DMS114 treated with DMSO at 0.1 percent for 48 hours (cell line): Measurements from ENCODE around the gene KAZALD1.

Experiments
- DNase-seq: peaks from one replicate; lab custom pipeline; 2025; ENCODE audit not compliant: unreplicated experiment; lab: John Stamatoyannopoulos, UW

Gene KAZALD1

DNA sequence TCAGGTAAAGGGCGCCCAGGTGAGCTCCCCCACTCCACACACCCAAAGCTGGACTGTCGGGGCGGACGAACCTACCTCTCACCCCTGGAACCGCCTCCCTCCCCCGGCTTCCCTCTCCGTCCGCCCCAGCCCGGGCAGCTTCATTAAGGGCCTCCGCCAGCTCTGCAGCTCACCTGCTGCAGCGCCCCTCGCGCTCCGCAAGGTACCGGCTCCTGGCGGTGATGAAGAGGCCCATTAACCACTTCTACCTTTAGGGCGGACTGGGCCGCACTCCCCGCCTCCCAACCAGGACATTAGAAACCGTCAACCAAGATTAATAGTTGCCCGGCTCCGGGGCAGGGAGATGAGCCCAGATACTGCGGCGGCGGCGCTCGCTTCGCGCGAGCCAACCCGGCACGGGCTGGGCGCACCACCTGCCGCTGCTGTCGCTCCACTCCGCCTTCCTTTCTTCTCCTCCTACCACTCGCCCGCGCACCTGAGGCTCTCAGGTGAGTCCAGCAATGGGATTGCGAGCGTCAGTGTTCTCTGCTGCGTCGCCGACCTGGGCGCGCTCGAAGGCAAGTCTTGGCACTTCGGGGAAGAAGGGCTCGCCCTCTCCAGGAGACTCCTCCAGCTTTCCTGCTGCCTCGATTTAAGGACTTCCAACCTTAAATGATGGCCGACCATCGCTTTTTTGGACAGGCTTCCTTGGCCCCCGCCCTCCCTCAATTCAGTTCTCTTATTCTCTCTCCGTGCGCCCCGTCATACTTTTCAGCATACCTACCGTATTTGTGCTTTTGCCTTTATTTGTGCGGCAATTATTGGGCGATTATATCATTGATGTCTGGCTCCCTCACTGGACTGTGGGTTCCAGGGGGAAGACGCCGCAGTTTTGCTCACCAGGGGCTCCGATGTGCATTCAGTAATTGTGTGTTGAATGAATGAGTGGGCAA is 13.6 kb upstream of the KAZALD1 start:
- no peak for DNase-seq

DNA sequence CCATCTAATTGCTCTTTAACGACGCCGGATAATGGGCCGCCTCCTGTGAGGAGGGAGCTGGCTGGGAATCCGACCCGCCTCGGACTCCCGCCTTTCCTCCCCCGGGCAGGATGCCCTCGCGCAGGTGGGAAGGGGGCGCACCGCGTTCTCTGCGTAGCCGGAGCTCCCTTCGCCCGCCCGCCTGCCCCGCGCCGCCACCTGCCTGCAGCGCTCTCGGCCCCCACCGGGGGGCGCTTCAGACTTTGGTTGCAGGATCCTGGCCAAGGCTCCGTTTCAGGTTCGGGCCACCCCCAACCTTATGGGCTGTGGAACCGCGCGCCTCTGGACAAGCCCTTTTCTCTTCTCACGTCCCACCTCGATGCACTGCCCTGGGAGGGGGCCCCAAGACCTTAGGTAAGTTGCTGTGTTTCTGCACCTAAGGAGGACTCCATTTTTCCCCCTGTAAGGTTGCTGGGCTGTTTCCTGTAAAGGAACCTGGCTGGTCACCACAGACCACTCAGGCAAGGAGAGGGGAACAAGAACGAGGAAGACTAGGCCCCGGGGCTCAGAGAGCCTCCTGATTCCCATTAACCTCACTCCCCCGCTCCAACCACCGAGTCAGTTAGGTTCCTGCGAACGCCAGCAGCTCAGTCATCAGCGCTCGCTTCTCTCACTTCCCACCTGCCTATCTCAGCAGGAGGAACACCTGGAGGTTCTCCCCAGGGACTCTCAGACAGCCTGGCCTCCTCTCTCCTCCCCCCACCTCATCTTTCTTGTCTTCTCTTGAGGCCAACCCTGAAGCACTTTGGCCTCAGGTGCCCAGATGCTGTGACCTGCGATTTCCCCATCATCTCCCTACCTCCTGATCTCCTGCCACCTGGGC is 11.3 kb upstream of the KAZALD1 start:
- no peak for DNase-seq

DNA sequence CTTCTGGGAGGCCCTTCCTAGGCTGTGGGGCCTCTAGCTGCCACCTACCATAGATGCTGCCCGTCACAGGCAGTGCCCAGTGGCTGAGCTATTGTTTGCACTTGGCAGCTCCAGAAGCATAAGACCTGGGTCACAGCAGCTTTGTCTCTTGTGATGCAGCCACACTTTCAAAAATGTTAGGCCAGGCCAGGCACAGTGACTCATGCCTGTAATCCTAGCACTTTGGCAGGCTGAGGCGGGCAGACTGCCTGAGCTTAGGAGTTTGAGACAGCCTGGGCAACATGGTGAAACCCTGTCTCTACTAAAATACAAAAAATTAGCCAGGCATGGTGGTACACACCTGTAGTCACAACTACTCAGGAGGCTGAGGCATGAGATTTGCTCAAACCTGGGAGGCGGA is 9.5 kb upstream of the KAZALD1 start:
- no peak for DNase-seq

- DNase-seq: no peak
Observed at GRCh38 chr10:101053516-101053915, 8.3 kb upstream of the KAZALD1 start.

DNA sequence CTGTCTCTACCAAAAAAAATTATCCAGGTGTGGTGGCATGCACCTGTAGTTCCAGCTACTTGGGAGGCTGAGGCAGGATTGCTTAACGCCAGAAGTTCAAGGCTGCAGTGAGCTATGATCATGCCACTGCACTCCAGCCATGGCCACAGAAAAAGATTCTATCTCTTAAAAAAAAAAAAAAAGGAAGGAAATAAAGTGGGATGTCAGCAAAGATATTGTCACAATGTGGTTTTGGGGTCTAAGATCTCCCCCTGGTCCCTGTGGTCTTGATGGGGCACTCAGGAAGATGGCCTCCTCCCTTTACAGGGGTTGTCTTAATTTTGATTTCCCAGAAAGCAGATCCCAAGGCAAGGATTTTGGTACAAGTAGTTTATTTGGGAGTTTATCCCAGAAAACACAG is 7.4 kb upstream of the KAZALD1 start:
- DNase-seq: no peak

GRCh38 chr10:101054876-101055275 is 6.9 kb upstream of the KAZALD1 start:
- no peak for DNase-seq

- no peak for DNase-seq
Observed at GRCh38 chr10:101055411-101055810, 6.4 kb upstream of the KAZALD1 start.

DNA sequence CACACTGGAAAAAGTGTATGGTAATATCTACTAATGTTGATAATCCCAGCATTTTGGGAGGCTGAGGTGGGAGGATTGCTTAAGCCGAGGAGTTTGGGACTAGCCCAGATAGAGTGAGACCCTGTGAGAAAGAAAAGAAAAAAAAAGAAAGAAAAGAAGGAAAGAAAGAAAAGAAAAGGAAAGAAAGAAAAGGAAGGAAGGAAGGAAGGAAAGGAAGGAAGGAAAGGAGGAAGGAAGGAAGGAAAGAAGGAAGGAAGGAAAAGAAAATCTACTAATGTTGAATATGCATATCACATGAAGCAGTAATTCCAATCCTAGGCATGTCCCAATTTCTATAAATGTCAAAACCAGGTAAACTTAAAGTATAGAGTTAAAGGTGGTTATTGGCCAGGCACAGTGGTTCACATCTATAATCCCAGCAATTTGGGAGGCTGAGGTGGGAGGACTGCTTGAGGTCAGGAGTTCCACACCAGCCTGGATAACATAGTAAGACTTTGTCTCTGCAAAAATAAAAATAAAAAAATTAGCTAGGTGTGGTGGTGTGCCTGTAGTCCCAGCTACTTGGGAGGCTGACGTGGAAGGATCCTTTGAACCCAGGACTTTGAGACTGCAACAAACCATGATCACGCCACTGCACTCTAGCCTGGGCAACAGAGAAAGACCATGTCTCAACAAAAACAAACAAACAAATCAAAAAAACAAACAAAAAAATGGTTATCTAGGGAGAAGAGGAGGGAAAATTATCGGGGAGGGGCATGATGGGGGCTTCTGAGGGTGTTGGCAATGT is 5.2 kb upstream of the KAZALD1 start:
- DNase-seq: no peak

DNA sequence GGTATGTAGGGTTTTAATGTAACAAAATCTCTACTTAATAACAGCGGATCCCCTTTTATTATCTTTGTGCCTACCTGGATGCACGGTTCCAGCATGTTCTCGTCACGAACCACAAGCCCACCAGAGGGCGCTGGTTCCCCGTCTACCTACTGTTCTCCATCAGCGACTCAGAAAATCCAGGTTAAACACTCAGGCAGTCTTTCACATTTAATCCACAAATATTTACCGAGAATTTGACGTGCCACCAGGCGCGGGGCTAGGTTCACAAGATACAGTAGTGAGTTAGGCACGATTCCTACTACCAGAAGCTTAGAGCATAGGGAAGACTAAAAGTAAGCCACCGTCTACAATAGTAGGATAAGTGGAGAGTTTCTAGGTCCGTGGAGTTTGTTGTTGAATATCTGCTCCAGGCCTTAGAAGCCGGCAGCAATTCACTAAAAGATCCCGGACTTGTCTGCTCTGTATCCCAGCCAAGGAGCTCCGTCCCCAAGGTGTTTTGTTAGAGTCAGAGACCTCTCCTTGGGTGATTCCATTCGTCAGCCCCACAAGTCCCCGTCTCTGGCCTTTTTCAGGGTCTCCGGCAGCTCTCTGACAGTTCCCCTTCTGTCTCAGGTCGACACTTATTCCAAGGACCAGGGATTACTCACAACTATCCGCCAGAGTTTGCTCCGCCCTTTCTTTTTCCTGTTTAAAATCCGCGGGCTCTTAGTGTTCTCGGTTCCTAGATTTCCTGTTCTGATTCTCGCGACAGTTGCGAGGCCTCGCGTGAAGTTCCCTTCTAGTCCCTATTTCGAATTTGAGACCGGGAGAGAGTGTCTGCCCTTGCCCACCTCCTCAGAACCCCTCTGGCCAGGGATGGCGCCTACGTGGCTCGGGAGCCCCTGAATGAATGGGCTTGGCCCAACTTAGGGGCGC is 1.5 kb upstream of the KAZALD1 start:
- DNase-seq: peak; percentile 96

DNA sequence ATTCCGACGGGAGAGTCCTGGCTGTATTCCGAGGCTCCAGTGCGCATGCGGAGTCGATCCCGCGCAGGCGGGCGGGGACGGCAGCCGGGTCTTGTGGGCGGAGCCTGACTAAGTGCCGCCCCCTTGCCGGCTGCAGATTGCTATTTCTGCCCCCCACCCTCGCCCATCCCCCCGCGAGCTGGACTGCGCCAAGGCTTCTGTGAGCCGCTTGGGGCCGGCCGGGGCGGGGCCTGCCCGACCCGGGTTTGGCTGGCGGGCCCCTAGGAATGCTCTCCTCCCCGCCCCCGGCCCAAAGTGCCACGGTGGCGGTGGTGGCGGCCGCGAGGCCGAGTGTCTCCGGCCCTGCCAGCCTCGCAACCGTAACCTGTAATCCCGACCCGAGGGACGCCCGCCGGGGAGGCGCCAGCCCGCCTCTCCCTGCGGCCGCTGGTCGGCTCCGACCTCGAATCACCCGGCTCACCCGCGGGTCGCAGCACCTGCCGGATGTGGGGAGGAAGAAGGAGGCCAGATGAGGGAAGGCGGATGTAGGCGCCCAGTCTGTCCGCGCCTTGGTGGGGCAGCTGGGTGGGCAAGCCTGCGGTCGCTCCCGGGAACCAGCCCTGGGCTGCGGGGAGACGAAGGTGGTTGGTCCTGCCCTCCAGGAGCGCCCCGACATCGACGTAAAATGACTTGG is 702 bp upstream of the KAZALD1 start:
- DNase-seq: peak; percentile 89

DNA sequence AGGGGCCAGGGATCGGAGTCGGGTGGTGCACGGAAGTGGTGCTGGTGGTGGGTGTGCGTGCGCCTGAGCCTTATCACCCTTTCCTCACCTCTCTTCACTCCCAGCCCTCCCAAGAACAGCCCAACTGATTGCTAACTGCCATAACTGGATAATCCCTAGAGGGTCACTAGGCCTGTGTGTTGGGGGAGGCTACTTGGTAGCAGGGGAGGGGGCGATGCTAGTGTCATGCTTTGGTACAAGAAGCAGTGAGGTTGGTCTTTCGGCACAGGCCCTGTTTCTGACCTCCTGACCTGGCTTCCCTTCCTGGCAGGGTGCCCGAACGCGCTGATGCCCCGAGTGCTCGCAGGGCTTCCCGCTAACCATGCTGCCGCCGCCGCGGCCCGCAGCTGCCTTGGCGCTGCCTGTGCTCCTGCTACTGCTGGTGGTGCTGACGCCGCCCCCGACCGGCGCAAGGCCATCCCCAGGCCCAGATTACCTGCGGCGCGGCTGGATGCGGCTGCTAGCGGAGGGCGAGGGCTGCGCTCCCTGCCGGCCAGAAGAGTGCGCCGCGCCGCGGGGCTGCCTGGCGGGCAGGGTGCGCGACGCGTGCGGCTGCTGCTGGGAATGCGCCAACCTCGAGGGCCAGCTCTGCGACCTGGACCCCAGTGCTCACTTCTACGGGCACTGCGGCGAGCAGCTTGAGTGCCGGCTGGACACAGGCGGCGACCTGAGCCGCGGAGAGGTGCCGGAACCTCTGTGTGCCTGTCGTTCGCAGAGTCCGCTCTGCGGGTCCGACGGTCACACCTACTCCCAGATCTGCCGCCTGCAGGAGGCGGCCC is 652 bp downstream of the KAZALD1 start:
- peak; percentile 58 for DNase-seq

DNA sequence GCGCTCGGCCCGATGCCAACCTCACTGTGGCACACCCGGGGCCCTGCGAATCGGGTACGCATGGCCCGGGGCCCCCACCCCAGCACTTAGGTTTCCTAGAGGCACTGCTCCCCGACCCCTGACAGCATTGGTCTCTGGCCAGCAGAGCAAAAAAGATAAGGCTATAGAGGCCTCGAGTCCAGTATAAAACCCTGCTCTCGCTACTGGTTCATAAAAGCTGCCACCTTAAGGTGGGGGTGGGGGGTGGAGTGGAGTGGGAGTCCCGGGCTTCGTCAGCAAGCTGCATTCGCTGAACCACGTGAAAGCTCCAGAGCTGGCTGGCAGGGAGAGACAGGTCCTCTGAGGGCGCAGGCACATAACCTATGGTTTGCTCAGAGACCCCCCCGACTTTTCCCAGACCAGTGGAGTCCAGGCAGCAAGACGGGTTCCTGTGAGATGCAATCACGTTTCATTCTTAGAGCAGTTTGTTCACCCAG is 1.3 kb downstream of the KAZALD1 start:
- DNase-seq: no peak

GRCh38 chr10:101063548-101064414 is 2.0 kb downstream of the KAZALD1 start:
- DNase-seq: no peak

DNA sequence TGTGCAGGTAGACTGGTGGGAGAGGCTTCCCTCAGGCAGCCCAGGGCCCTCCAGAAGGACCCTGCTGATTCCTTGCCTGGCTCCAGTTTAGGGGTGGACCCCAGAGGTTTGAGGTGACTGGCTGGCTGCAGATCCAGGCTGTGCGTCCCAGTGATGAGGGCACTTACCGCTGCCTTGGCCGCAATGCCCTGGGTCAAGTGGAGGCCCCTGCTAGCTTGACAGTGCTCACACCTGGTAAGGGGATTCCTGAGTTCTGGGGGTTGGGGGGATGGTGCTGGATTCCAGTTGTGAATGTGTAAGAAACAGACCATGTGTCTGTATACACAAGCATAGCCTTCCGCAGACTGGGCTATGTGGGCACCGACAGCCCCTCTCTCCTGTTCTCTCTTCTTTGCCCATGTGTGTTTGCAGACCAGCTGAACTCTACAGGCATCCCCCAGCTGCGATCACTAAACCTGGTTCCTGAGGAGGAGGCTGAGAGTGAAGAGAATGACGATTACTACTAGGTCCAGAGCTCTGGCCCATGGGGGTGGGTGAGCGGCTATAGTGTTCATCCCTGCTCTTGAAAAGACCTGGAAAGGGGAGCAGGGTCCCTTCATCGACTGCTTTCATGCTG is 2.7 kb downstream of the KAZALD1 start:
- DNase-seq: no peak

- DNase-seq: no peak
Observed at GRCh38 chr10:101065481-101066145, 3.8 kb downstream of the KAZALD1 start.

GRCh38 chr10:101066146-101066895 is 4.5 kb downstream of the KAZALD1 start:
- DNase-seq: peak; percentile 48
